H1 (cell line): Measurements from ENCODE around the gene MACROD2. TPM values are rescaled to one million over a fixed set of nuclear protein-coding genes. Genes with fewer than 3 reads are reported as not detected.

Source experiments
- CTCF ChIA-PET: fragments of 300-600 bp; sonication (Branson Sonifier 250); formaldehyde crosslinking; loops from one replicate; lab custom pipeline; 2021; ENCODE audit not compliant: partially characterized antibody; lab: Charles Lee
- POLR2A ChIA-PET: fragments of 300-600 bp; sonication (Branson Sonifier 250); formaldehyde crosslinking; loops from one replicate; lab custom pipeline; 2021; ENCODE audit warnings: inconsistent platforms; ENCODE audit not compliant: partially characterized antibody; lab: Charles Lee
- DNase-seq, 2 experiments: peaks; one replicate each; pipeline versions ENCODE4 v3.0.0 to v3.0.0-alpha.2; 2010 to 2022; ENCODE audit warnings: low spot score in 2 of 2, low read depth in 1 of 2, mixed read lengths in 1 of 2
- FAIRE-seq: peaks from 2 replicates; lab custom pipeline; 2011; peaks lifted over from hg19 to GRCh38; lab: Jason Lieb, UNC
- H2AFZ ChIP-seq: 2 replicates; pipeline ENCODE4 v1.8.1; 2012; ENCODE audit warnings: low read length, inconsistent platforms
- H2AK5ac ChIP-seq: 2 replicates; pipeline ENCODE4 v1.6.1; 2013; ENCODE audit warnings: low read depth, low read length
- H2BK120ac ChIP-seq: replicated peaks from 2 replicates; pipeline ENCODE3; 2013; ENCODE audit warnings: low read depth, low read length, inconsistent platforms
- H2BK12ac ChIP-seq: 2 replicates; pipeline ENCODE4 v1.6.1; 2013; ENCODE audit warnings: low read depth, low read length
- H2BK15ac ChIP-seq: 2 replicates; pipeline ENCODE4 v1.6.1; 2013; ENCODE audit warnings: low read length
- H2BK20ac ChIP-seq: 2 replicates; pipeline ENCODE4 v1.6.1; 2013; ENCODE audit warnings: low read length
- H2BK5ac ChIP-seq: 2 replicates; pipeline ENCODE4 v1.6.1; 2013; ENCODE audit warnings: low read depth, low read length
- H3K14ac ChIP-seq: 2 replicates; pipeline ENCODE4 v1.6.1; 2013; ENCODE audit warnings: inconsistent platforms; ENCODE audit not compliant: insufficient read length
- H3K18ac ChIP-seq: 2 replicates; pipeline ENCODE4 v1.6.1; 2013; ENCODE audit warnings: low read length; ENCODE audit errors: extremely low read depth
- H3K23ac ChIP-seq: 2 replicates; pipeline ENCODE4 v1.6.1; 2013; ENCODE audit warnings: inconsistent platforms; ENCODE audit not compliant: insufficient read length
- H3K23me2 ChIP-seq: 2 replicates; pipeline ENCODE4 v1.6.1; 2013; ENCODE audit warnings: low read depth, low read length
- H3K27ac ChIP-seq: 2 replicates; pipeline ENCODE4 v1.6.1; 2011; ENCODE audit warnings: low read depth, low read length, inconsistent platforms
- H3K27me3 ChIP-seq, 4 experiments: replicated peaks in 1 of 4; 1 replicate in 1 of 4; 2 replicates in 3 of 4; pipeline versions ENCODE4 v1.6.1 to v1.8.1; 2011 to 2013; ENCODE audit warnings: low read length in 3 of 4, mild to moderate bottlenecking in 3 of 4, inconsistent platforms in 2 of 4, mixed read lengths in 2 of 4, moderate library complexity in 1 of 4; ENCODE audit not compliant: control insufficient read depth in 3 of 4, insufficient read depth in 3 of 4; ENCODE audit errors: extremely low read depth in 1 of 4
- H3K36me3 ChIP-seq, 4 experiments: 2 replicates each; pipeline versions ENCODE4 v1.6.1 to v1.8.1; 2011 to 2013; ENCODE audit warnings: mild to moderate bottlenecking in 4 of 4, low read length in 3 of 4, moderate library complexity in 2 of 4, control low read depth in 1 of 4, inconsistent platforms in 1 of 4; ENCODE audit not compliant: insufficient read depth in 4 of 4, control insufficient read depth in 2 of 4
- H3K4ac ChIP-seq: replicated peaks from 2 replicates; pipeline ENCODE3; 2013; ENCODE audit warnings: low read length, low read depth, mixed read lengths, inconsistent platforms; ENCODE audit not compliant: insufficient read length
- H3K4me1 ChIP-seq, 4 experiments: replicated peaks in 1 of 4; 1 replicate in 1 of 4; 2 replicates in 3 of 4; pipeline versions ENCODE4 v1.6.1 to v1.8.1; 2011 to 2013; ENCODE audit warnings: low read length in 3 of 4, inconsistent platforms in 2 of 4, mixed read lengths in 1 of 4; ENCODE audit not compliant: insufficient read depth in 4 of 4, control insufficient read depth in 3 of 4
- H3K4me2 ChIP-seq, 2 experiments: 2 replicates each; pipeline versions ENCODE4 v1.6.1 to v1.8.1; 2011 to 2013; ENCODE audit warnings: low read depth in 2 of 2, low read length in 2 of 2, control low read depth in 1 of 2, inconsistent platforms in 1 of 2, mild to moderate bottlenecking in 1 of 2; ENCODE audit not compliant: insufficient read depth in 1 of 2
- H3K4me3 ChIP-seq, 4 experiments: fragments of 200-600, 300-600 bp in 1 of 4; sonication (generic), shearing (Covaris generic), sonication (Bioruptor Twin) in 1 of 4; 2 replicates each; pipeline versions ENCODE4 v1.5.1 to v1.8.1; 2011 to 2016; ENCODE audit warnings: low read length in 4 of 4, low read depth in 3 of 4, control low read depth in 2 of 4, inconsistent platforms in 2 of 4, mild to moderate bottlenecking in 2 of 4, mixed read lengths in 1 of 4, moderate library complexity in 1 of 4; ENCODE audit not compliant: insufficient read depth in 2 of 4; ENCODE audit errors: extremely low read depth in 1 of 4
- H3K56ac ChIP-seq: replicated peaks from 2 replicates; pipeline ENCODE3; 2013; ENCODE audit warnings: low read depth, mild to moderate bottlenecking, mixed read lengths, low read length, inconsistent platforms; ENCODE audit not compliant: insufficient read length
- H3K79me1 ChIP-seq: 2 replicates; pipeline ENCODE4 v1.6.1; 2013; ENCODE audit warnings: low read depth, low read length, control low read depth
- H3K79me2 ChIP-seq, 2 experiments: 2 replicates each; pipeline versions ENCODE4 v1.6.1 to v1.8.1; 2012 to 2013; ENCODE audit warnings: low read length in 2 of 2, mild to moderate bottlenecking in 2 of 2, inconsistent platforms in 1 of 2; ENCODE audit not compliant: insufficient read depth in 2 of 2, control insufficient read depth in 1 of 2
- H3K9ac ChIP-seq, 4 experiments: replicated peaks in 1 of 4; 1 replicate in 1 of 4; 2 replicates in 3 of 4; pipeline versions ENCODE4 v1.6.1 to v1.8.1; 2011 to 2013; ENCODE audit warnings: low read depth in 3 of 4, low read length in 3 of 4, control low read depth in 2 of 4, mild to moderate bottlenecking in 2 of 4, moderate library complexity in 2 of 4, inconsistent platforms in 1 of 4; ENCODE audit errors: extremely low read depth in 1 of 4
- H3K9me3 ChIP-seq, 2 experiments: 2 replicates each; pipeline versions ENCODE4 v1.6.1 to v1.8.1; 2012 to 2013; ENCODE audit warnings: mild to moderate bottlenecking in 2 of 2, moderate library complexity in 2 of 2, control low read depth in 1 of 2, inconsistent platforms in 1 of 2, low read depth in 1 of 2, low read length in 1 of 2, mixed read lengths in 1 of 2; ENCODE audit not compliant: insufficient read depth in 2 of 2
- H4K20me1 ChIP-seq, 2 experiments: replicated peaks in 1 of 2; 2 replicates each; pipeline versions ENCODE3 to v1.8.1; 2011 to 2013; ENCODE audit warnings: inconsistent platforms in 2 of 2, low read length in 2 of 2, mild to moderate bottlenecking in 1 of 2; ENCODE audit not compliant: insufficient read depth in 2 of 2, control insufficient read depth in 1 of 2
- H4K5ac ChIP-seq: 2 replicates; pipeline ENCODE4 v1.6.1; 2013; ENCODE audit warnings: low read length, low read depth, mixed read lengths, inconsistent platforms; ENCODE audit not compliant: insufficient read length
- H4K8ac ChIP-seq: 2 replicates; pipeline ENCODE4 v1.8.0; 2013; ENCODE audit warnings: mild to moderate bottlenecking, moderate library complexity, low read length, inconsistent platforms; ENCODE audit not compliant: insufficient read depth; ENCODE audit errors: extremely low read depth
- H4K91ac ChIP-seq: replicated peaks from 2 replicates; pipeline ENCODE3; 2013; ENCODE audit warnings: low read length, mixed read lengths, inconsistent platforms; ENCODE audit not compliant: insufficient read length
- ATF3 ChIP-seq: IDR thresholded peaks from 2 replicates; pipeline ENCODE4 v1.6.1; 2011; ENCODE audit warnings: low read depth, mild to moderate bottlenecking, low read length; ENCODE audit not compliant: insufficient read depth
- CBX5 ChIP-seq: fragments of 300-800, 300-1000 bp; sonication (generic); IDR thresholded peaks from 2 replicates; pipeline ENCODE4 v1.7.1; 2016; ENCODE audit warnings: antibody characterized with exemption, low read length, low read depth
- HDAC2 ChIP-seq, 2 experiments: fragments of 300-600 bp in 1 of 2; sonication (generic) in 1 of 2; IDR thresholded peaks; 2 replicates each; pipeline ENCODE4 v1.6.1; 2011 to 2012; ENCODE audit warnings: low read depth in 2 of 2, low read length in 2 of 2, mild to moderate bottlenecking in 2 of 2, moderate library complexity in 2 of 2, borderline replicate concordance in 1 of 2, inconsistent platforms in 1 of 2
- NANOG ChIP-seq: IDR thresholded peaks from 2 replicates; pipeline ENCODE4 v1.6.1; 2011; ENCODE audit warnings: low read length, low read depth, mild to moderate bottlenecking, inconsistent platforms; ENCODE audit not compliant: insufficient read depth, poor library complexity, severe bottlenecking
- POLR2AphosphoS5 ChIP-seq: IDR thresholded peaks from 2 replicates; pipeline ENCODE4 v1.6.1; 2011; ENCODE audit warnings: low read depth, low read length
- WGBS, 2 experiments: shearing (Covaris generic) in 1 of 2; methylation state at CpG; one replicate each; pipeline versions ENCODE4 v1.1.6 to v1.1.7; 2013 to 2015; ENCODE audit warnings: low lambda C conversion rate in 2 of 2, mixed read lengths in 2 of 2, inconsistent platforms in 1 of 2, low coverage in 1 of 2, missing lambda C conversion rate in 1 of 2; ENCODE audit not compliant: insufficient replicate concordance in 2 of 2, insufficient coverage in 1 of 2, insufficient read length in 1 of 2; ENCODE audit errors: extremely low coverage in 1 of 2, missing lambda C conversion rate in 1 of 2; 5-methylcytosine and 5-hydroxymethylcytosine counted together
- polyA plus RNA-seq, 7 experiments: library from polyadenylated mRNA; depleted of rRNA in 3 of 7; stranded (reverse) in 5 of 7; unstranded in 2 of 7; fragments of >200 nt in 5 of 7; fragments of 200-250 nt in 2 of 7; gene quantifications; 1 replicate in 5 of 7; 2 replicates in 1 of 7; 4 replicates in 1 of 7; pipeline versions ENCODE4 v1.2.1 to v1.2.3, GENCODE V29; 2011 to 2013; ENCODE audit warnings: missing spikeins in 2 of 7, mixed read lengths in 2 of 7
- total RNA-seq: library from RNA; stranded (reverse); fragmentation: NEBNext Ultra II Directional; extraction: Animal tissue kit (Norgen Biotek cat#: 25700); gene quantifications from 2 replicates; pipeline ENCODE4 v1.2.1, GENCODE V29; 2021

MACROD2 gene
- total and polyA plus RNA-seq, 2 of the 8 experiments (the other 6 are each of a cell fraction or from before 2014, with no cell fraction given) = 0.70 to 3.9 TPM

- H3K4me1 ChIP-seq = no peaks in the 10 kb centered on the region
- no peak for FAIRE-seq
- H2BK15ac ChIP-seq = no peak overlapping the region
- H3K56ac ChIP-seq = no peak overlapping the region
- no peak overlapping the region for H4K5ac ChIP-seq
- no peaks in the 10 kb centered on the region for H4K20me1 ChIP-seq
- POLR2A ChIA-PET = no interaction called here
- no peak overlapping the region for H4K91ac ChIP-seq
- H3K79me1 ChIP-seq = no peaks in the 10 kb centered on the region
- H2BK12ac ChIP-seq = no peak overlapping the region
- H3K9me3 ChIP-seq = no peaks in the 10 kb centered on the region
- no peak overlapping the region for H3K4ac ChIP-seq
- H2BK5ac ChIP-seq = no peak overlapping the region
- DNase-seq = no peak
- H3K36me3 ChIP-seq = no peaks in the 10 kb centered on the region
- no peak overlapping the region for H3K4me2 ChIP-seq
- H4K8ac ChIP-seq = no peak overlapping the region
- TF ChIP-seq CBX5 = no peak
- no peak for TF ChIP-seq HDAC2 (IDR thresholded peaks at IDR 0.05; ENCODE audit: borderline replicate concordance in 1 of 2, low read depth in 2 of 2, low read length in 2 of 2)
- TF ChIP-seq POLR2AphosphoS5 = no peak
- TF ChIP-seq ATF3 = no peak
- no peak for TF ChIP-seq NANOG
- 93% methylated on average over 4 of the region's 4 CpGs; no CpG with 5 or more reads in 1 of the 2 experiments for WGBS, 2 experiments
- H2AK5ac ChIP-seq = no peak overlapping the region
- H2BK20ac ChIP-seq = no peak overlapping the region
- no peaks in the 10 kb centered on the region for H3K27me3 ChIP-seq
- H2AFZ ChIP-seq = no peak overlapping the region
- H3K14ac ChIP-seq = no peak overlapping the region
- no peak overlapping the region for H3K9ac ChIP-seq
- H3K27ac ChIP-seq = no peak overlapping the region
- CTCF ChIA-PET = no interaction called here
- no peaks in the 10 kb centered on the region for H3K23me2 ChIP-seq
- no peak overlapping the region for H2BK120ac ChIP-seq
- H3K23ac ChIP-seq = no peak overlapping the region
- H3K79me2 ChIP-seq = no peaks in the 10 kb centered on the region
- H3K4me3 ChIP-seq = no peak overlapping the region
- H3K18ac ChIP-seq = no peak overlapping the region
Observed at GRCh38 chr20:15461938-15462337, 1466.6 kb downstream of the MACROD2 start.
